H9 (cell line): ENCODE results near the gene ENTR1. TPM values are rescaled to one million over a fixed set of nuclear protein-coding genes. Genes with fewer than 3 reads are reported as not detected.

Experiments used
- DNase-seq: peaks from one replicate; pipeline ENCODE4 v3.0.0-alpha.2; 2017
- H2AFZ ChIP-seq: one replicate; pipeline ENCODE4 v1.6.1; 2013; ENCODE audit warnings: mild to moderate bottlenecking, low read length, control low read depth, moderate library complexity
- H2AK5ac ChIP-seq: 2 replicates; pipeline ENCODE4 v1.6.1; 2013; ENCODE audit warnings: low read length, control low read depth, mixed read lengths; ENCODE audit not compliant: insufficient read length
- H2BK120ac ChIP-seq: one replicate; pipeline ENCODE4 v1.6.1; 2013; ENCODE audit warnings: low read depth, mild to moderate bottlenecking, low read length, control low read depth, inconsistent platforms; ENCODE audit not compliant: poor library complexity, severe bottlenecking
- H2BK12ac ChIP-seq: 2 replicates; pipeline ENCODE4 v1.6.1; 2013; ENCODE audit warnings: low read length, control low read depth, mixed read lengths, low read depth; ENCODE audit not compliant: insufficient read length
- H2BK15ac ChIP-seq: 2 replicates; pipeline ENCODE4 v1.6.1; 2013; ENCODE audit warnings: low read depth, low read length, control low read depth
- H2BK20ac ChIP-seq: one replicate; pipeline ENCODE4 v1.6.1; 2013; ENCODE audit warnings: low read depth, mild to moderate bottlenecking, low read length, control low read depth, inconsistent platforms; ENCODE audit not compliant: poor library complexity, severe bottlenecking
- H2BK5ac ChIP-seq: 2 replicates; pipeline ENCODE4 v1.6.1; 2013; ENCODE audit warnings: low read length, control low read depth, mixed read lengths; ENCODE audit not compliant: insufficient read length
- H3K14ac ChIP-seq: 2 replicates; pipeline ENCODE4 v1.6.1; 2013; ENCODE audit warnings: low read length, control low read depth; ENCODE audit not compliant: insufficient read depth
- H3K18ac ChIP-seq: 2 replicates; pipeline ENCODE4 v1.6.1; 2013; ENCODE audit warnings: low read depth, mild to moderate bottlenecking, mixed read lengths, low read length, control low read depth; ENCODE audit not compliant: insufficient read length
- H3K23ac ChIP-seq: 2 replicates; pipeline ENCODE4 v1.6.1; 2013; ENCODE audit warnings: low read length, control low read depth, mixed read lengths, low read depth; ENCODE audit not compliant: insufficient read length
- H3K23me2 ChIP-seq: 2 replicates; pipeline ENCODE4 v1.6.1; 2013; ENCODE audit warnings: low read depth, mild to moderate bottlenecking, mixed read lengths, low read length, control low read depth; ENCODE audit not compliant: insufficient read length, poor library complexity, severe bottlenecking
- H3K27ac ChIP-seq: 2 replicates; pipeline ENCODE4 v1.5.1; 2013; ENCODE audit warnings: low read length, control low read depth, mixed read lengths, low read depth; ENCODE audit not compliant: insufficient read length
- H3K27me3 ChIP-seq: 2 replicates; pipeline ENCODE4 v1.6.1; 2013; ENCODE audit warnings: low read length, control low read depth, inconsistent platforms; ENCODE audit not compliant: insufficient read depth
- H3K4ac ChIP-seq: 2 replicates; pipeline ENCODE4 v1.6.1; 2013; ENCODE audit warnings: low read depth, mild to moderate bottlenecking, control low read depth, inconsistent platforms, low read length, moderate library complexity
- H3K4me1 ChIP-seq: 2 replicates; pipeline ENCODE4 v1.6.1; 2013; ENCODE audit warnings: low read length, control low read depth, inconsistent platforms; ENCODE audit not compliant: insufficient read depth
- H3K4me2 ChIP-seq: 2 replicates; pipeline ENCODE4 v1.6.1; 2013; ENCODE audit warnings: low read length, control low read depth, mixed read lengths; ENCODE audit not compliant: insufficient read length, insufficient read depth
- H3K56ac ChIP-seq: 2 replicates; pipeline ENCODE4 v1.6.1; 2013; ENCODE audit warnings: low read depth, mild to moderate bottlenecking, mixed read lengths, low read length, control low read depth; ENCODE audit not compliant: insufficient read length
- H3K79me1 ChIP-seq: 2 replicates; pipeline ENCODE4 v1.6.1; 2013; ENCODE audit warnings: low read depth, mild to moderate bottlenecking, moderate library complexity, low read length, control low read depth, inconsistent platforms; ENCODE audit not compliant: insufficient read depth, poor library complexity, severe bottlenecking
- H3K79me2 ChIP-seq: 2 replicates; pipeline ENCODE4 v1.6.1; 2013; ENCODE audit warnings: low read length, control low read depth, inconsistent platforms; ENCODE audit not compliant: insufficient read depth
- H3K9ac ChIP-seq: 2 replicates; pipeline ENCODE4 v1.6.1; 2013; ENCODE audit warnings: low read length, control low read depth, mixed read lengths; ENCODE audit not compliant: insufficient read length; ENCODE audit errors: extremely low read depth
- H3K9me3 ChIP-seq: one replicate; pipeline ENCODE4 v1.6.1; 2013; ENCODE audit warnings: low read depth, low read length, inconsistent platforms; ENCODE audit not compliant: control insufficient read depth
- H3T11ph ChIP-seq: one replicate; pipeline ENCODE4 v1.6.1; 2013; ENCODE audit warnings: mild to moderate bottlenecking, low read length, control low read depth, inconsistent platforms
- H4K20me1 ChIP-seq: one replicate; pipeline ENCODE4 v1.6.1; 2013; ENCODE audit not compliant: control insufficient read depth, insufficient read length, insufficient read depth
- H4K5ac ChIP-seq: 2 replicates; pipeline ENCODE4 v1.6.1; 2013; ENCODE audit warnings: low read depth, mild to moderate bottlenecking, mixed read lengths, low read length, control low read depth; ENCODE audit not compliant: insufficient read length
- H4K8ac ChIP-seq: replicated peaks from 2 replicates; pipeline ENCODE4 v1.6.1; 2013; ENCODE audit warnings: low read length, control low read depth, mixed read lengths, low read depth; ENCODE audit not compliant: insufficient read length
- H4K91ac ChIP-seq: 2 replicates; pipeline ENCODE4 v1.6.1; 2013; ENCODE audit warnings: low read depth, mild to moderate bottlenecking, moderate library complexity, mixed read lengths, low read length, control low read depth; ENCODE audit not compliant: insufficient read length
- H3K27ac Mint-ChIP-seq, 3 experiments: 2 replicates in 2 of 3; 3 replicates in 1 of 3; pipeline ENCODE4 v1.8.0; 2020 to 2021; ENCODE audit warnings: mixed read lengths in 3 of 3, mild to moderate bottlenecking in 1 of 3, moderate library complexity in 1 of 3
- H3K27me3 Mint-ChIP-seq: 2 replicates; pipeline ENCODE4 v1.8.0; 2021; ENCODE audit warnings: low read depth, mild to moderate bottlenecking, moderate library complexity, mixed read lengths
- H3K36me3 Mint-ChIP-seq, 3 experiments: 2 replicates in 2 of 3; 3 replicates in 1 of 3; pipeline ENCODE4 v1.8.0; 2020 to 2021; ENCODE audit warnings: low read depth in 3 of 3, mixed read lengths in 3 of 3; ENCODE audit not compliant: insufficient read depth in 1 of 3
- H3K4me1 Mint-ChIP-seq, 2 experiments: 2 replicates each; pipeline ENCODE4 v1.8.0; 2020; ENCODE audit warnings: mixed read lengths in 2 of 2
- H3K4me3 Mint-ChIP-seq, 2 experiments: 2 replicates in 1 of 2; 3 replicates in 1 of 2; pipeline ENCODE4 v1.8.0; 2020 to 2021; ENCODE audit warnings: mild to moderate bottlenecking in 2 of 2, mixed read lengths in 2 of 2, moderate library complexity in 1 of 2
- H3K9me3 Mint-ChIP-seq, 2 experiments: 2 replicates in 1 of 2; 3 replicates in 1 of 2; pipeline ENCODE4 v1.8.0; 2020; ENCODE audit warnings: mild to moderate bottlenecking in 2 of 2, mixed read lengths in 2 of 2, moderate library complexity in 1 of 2
- WGBS: extraction: QIAGEN DNeasy Blood & Tissue Kit; methylation state at CpG from one replicate; pipeline ENCODE4 v1.1.7; 2013; ENCODE audit warnings: missing lambda C conversion rate, low lambda C conversion rate, mixed read lengths; ENCODE audit not compliant: insufficient read length; ENCODE audit errors: extremely low coverage; 5-methylcytosine and 5-hydroxymethylcytosine counted together
- total RNA-seq: library from RNA; stranded (reverse); gene quantifications from 2 replicates; pipeline ENCODE4 v1.2.1, GENCODE V29; 2021
- TF ChIP-seq, protein P1 (sequence below): fragments of 200-600 bp; sonication (generic); conservative IDR thresholded peaks from 3 replicates; pipeline ENCODE4 v1.8.0; 2021; ENCODE audit warnings: antibody characterized with exemption, mild to moderate bottlenecking

ENTR1 gene
- total RNA-seq, 1 experiment from 2014 or later, result 108 TPM

DNA sequence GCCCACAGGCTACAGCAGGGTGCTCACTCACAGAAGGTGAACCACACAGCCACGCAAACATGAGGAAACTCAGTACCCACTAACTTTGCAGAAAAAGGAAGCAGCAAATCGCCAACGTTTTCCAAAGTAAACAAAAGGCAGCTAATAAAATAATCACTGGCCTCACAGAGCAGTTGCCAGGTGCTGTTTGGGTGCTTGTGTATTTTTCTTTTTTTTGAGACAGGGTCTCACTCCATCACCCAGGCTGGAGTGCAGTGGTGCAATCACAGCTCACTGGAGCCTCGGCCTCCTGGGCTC is 14.2 kb downstream of the ENTR1 start:
- H3K23me2 ChIP-seq, result peaks cover 6% of the 10 kb centered on the region
- H3K36me3 Mint-ChIP-seq, result peaks cover 31 to 61% (median 57%) of the 10 kb centered on the region in 3 experiments; a peak in 6 of 7 replicates
- no peak overlapping the region for H3K9ac ChIP-seq
- H3K4me3 Mint-ChIP-seq, result no peak overlapping the region
- no peaks in the 10 kb centered on the region for H4K20me1 ChIP-seq
- H3K27me3 ChIP-seq, result no peaks in the 10 kb centered on the region
- no CpG with 5 or more reads among the region's 4 CpGs for WGBS
- no peak overlapping the region for H2BK12ac ChIP-seq
- no peak overlapping the region for H3K27ac Mint-ChIP-seq
- H3K56ac ChIP-seq, result no peak overlapping the region
- peaks cover 7% of the 10 kb centered on the region for H3K79me1 ChIP-seq
- no peak overlapping the region for H4K91ac ChIP-seq
- no peak overlapping the region for H2BK20ac ChIP-seq
- H3K27ac ChIP-seq, result no peak overlapping the region
- no peak overlapping the region for H4K5ac ChIP-seq
- H3K4me2 ChIP-seq, result no peak overlapping the region
- no peaks in the 10 kb centered on the region for H3K9me3 Mint-ChIP-seq
- H2AFZ ChIP-seq, result no peak overlapping the region
- H3K14ac ChIP-seq, result no peak overlapping the region
- DNase-seq, result no peak
- H3T11ph ChIP-seq, result no peak overlapping the region
- no peaks in the 10 kb centered on the region for H3K27me3 Mint-ChIP-seq
- H2AK5ac ChIP-seq, result no peak overlapping the region
- TF ChIP-seq, protein P1, sequence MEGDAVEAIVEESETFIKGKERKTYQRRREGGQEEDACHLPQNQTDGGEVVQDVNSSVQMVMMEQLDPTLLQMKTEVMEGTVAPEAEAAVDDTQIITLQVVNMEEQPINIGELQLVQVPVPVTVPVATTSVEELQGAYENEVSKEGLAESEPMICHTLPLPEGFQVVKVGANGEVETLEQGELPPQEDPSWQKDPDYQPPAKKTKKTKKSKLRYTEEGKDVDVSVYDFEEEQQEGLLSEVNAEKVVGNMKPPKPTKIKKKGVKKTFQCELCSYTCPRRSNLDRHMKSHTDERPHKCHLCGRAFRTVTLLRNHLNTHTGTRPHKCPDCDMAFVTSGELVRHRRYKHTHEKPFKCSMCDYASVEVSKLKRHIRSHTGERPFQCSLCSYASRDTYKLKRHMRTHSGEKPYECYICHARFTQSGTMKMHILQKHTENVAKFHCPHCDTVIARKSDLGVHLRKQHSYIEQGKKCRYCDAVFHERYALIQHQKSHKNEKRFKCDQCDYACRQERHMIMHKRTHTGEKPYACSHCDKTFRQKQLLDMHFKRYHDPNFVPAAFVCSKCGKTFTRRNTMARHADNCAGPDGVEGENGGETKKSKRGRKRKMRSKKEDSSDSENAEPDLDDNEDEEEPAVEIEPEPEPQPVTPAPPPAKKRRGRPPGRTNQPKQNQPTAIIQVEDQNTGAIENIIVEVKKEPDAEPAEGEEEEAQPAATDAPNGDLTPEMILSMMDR, result no peak
- no peak overlapping the region for H2BK15ac ChIP-seq
- H3K18ac ChIP-seq, result no peak overlapping the region
- no peak overlapping the region for H2BK5ac ChIP-seq
- H3K79me2 ChIP-seq, result peaks cover 12% of the 10 kb centered on the region; the same call in 1 of the 2 replicates
- H3K9me3 ChIP-seq, result no peaks in the 10 kb centered on the region
- H2BK120ac ChIP-seq, result no peak overlapping the region
- no peak overlapping the region for H3K4ac ChIP-seq
- no peak overlapping the region for H3K23ac ChIP-seq
- no peak overlapping the region for H4K8ac ChIP-seq
- peaks cover 11 to 12% of the 10 kb centered on the region in 2 experiments for H3K4me1 Mint-ChIP-seq
- no peaks in the 10 kb centered on the region for H3K4me1 ChIP-seq
